ENCODE measurements around the gene AAK1. TPM values are rescaled to one million over a fixed set of nuclear protein-coding genes. Genes with fewer than 3 reads are reported as not detected.

AAK1 gene
- total RNA-seq, 1 experiment from 2014 or later, result 46.8 TPM

DNA sequence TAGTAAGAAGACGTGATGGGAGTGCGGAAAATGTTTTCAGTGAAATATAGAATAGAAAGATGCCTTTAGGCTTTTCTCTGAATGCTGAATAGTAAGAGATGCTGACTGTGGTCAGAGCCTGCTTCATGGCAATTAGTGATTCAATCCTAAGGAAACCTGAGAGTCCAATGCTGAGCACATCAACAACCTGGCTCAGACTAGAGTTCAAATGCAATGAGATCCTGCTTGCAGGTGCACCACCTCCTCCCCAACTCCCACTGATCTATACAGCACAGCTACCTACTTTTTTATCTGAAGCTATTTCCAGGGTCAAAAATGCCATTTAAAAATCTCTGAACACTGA, 65.4 kb downstream of the AAK1 start:
- H3K79me2 ChIP-seq (ENCODE audit: low read length), result peaks cover 63% of the 10 kb centered on the region
- POLR2A ChIA-PET (ENCODE audit: unreplicated experiment), result no interaction called here

DNA sequence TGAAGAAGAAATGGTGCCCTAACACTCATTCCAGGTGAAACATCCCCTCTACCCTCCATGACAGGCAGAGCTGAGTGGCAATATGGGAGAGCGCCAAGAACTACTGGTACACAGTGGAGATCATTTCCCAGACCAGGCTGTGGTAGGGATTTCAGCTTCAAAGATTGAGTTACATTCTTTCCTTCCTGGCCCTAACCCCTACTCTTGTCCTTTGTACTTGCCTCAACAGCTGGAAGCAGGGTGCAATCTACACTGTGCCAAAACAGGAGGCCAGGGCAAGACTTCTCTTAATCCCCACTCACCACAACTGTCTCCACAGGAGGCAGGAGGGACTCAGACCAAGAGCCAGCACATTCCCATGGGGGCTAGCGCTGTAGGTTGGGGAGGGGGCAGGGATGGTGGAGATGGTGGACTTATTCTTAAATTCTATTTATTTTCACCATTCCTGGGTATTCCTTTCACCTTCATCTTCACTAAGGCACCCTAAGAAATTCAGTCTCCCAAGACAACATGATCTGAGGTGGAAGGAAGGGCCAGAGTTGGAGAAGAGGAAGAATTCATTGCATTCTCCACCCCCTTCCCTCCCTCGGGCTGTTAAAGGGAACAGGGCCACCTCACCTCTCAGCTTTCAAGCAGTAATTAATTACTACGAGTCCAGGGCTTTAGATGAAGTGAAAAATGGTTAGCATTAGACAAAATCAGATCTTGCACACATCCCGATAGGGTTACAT, 65.9 kb downstream of the AAK1 start:
- Histone ChIP-seq H3K4me1 (ENCODE audit: insufficient read depth, low read length) (peaks cover 29% of the 10 kb centered on the region), H2AFZ (ENCODE audit: low read length) (no peak overlapping the region), H3K9me2 (replicated peaks; ENCODE audit: low read length) (no peaks in the 10 kb centered on the region), H3K27ac (ENCODE audit: low read length) (no peak overlapping the region), H3F3A (ENCODE audit: low read length, unreplicated experiment) (no peaks in the 10 kb centered on the region), H3K4me3 (ENCODE audit: low read length) (no peak overlapping the region), H3K79me2 (ENCODE audit: low read length) (peaks cover 62% of the 10 kb centered on the region), H3K36me3 (ENCODE audit: low read depth, low read length) (no peaks in the 10 kb centered on the region), H3K4me2 (ENCODE audit: low read length) (no peak overlapping the region), H3K27me3 (ENCODE audit: low read length) (no peaks in the 10 kb centered on the region), H3K9ac (ENCODE audit: low read length) (no peak overlapping the region), H4K20me1 (ENCODE audit: low read length) (no peaks in the 10 kb centered on the region), H3K9me3 (ENCODE audit: low read length) (no peaks in the 10 kb centered on the region)
- DNase-seq (no peak), ATAC-seq (no peak)
- TF ChIP-seq EZH2 (IDR thresholded peaks at IDR 0.05; ENCODE audit: low read length, unreplicated experiment) (no peak), EZH2phosphoT487 (IDR thresholded peaks at IDR 0.05; ENCODE audit: borderline replicate concordance, low read length) (no peak)
- TF ChIP-seq, protein P1, sequence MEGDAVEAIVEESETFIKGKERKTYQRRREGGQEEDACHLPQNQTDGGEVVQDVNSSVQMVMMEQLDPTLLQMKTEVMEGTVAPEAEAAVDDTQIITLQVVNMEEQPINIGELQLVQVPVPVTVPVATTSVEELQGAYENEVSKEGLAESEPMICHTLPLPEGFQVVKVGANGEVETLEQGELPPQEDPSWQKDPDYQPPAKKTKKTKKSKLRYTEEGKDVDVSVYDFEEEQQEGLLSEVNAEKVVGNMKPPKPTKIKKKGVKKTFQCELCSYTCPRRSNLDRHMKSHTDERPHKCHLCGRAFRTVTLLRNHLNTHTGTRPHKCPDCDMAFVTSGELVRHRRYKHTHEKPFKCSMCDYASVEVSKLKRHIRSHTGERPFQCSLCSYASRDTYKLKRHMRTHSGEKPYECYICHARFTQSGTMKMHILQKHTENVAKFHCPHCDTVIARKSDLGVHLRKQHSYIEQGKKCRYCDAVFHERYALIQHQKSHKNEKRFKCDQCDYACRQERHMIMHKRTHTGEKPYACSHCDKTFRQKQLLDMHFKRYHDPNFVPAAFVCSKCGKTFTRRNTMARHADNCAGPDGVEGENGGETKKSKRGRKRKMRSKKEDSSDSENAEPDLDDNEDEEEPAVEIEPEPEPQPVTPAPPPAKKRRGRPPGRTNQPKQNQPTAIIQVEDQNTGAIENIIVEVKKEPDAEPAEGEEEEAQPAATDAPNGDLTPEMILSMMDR (conservative IDR thresholded peaks at IDR 0.05; ENCODE audit: low read depth, low read length), result no peak
- ChIA-PET CTCF (no interaction called here), POLR2A (ENCODE audit: unreplicated experiment) (no interaction called here)
- BruUV-seq (replicated peaks), result no TSS peak
- intact Hi-C loops (cut with micrococcal nuclease), result no loop called here

More for the DNA sequence above, 65.4 kb downstream of the AAK1 start:
- no TSS peak for BruUV-seq (replicated peaks)
- Histone ChIP-seq H2AFZ (ENCODE audit: low read length) (no peak overlapping the region), H3K27ac (ENCODE audit: low read length) (no peak overlapping the region), H3K4me1 (ENCODE audit: insufficient read depth, low read length) (peaks cover 25% of the 10 kb centered on the region), H3K27me3 (ENCODE audit: low read length) (no peaks in the 10 kb centered on the region), H3K9me2 (replicated peaks; ENCODE audit: low read length) (no peaks in the 10 kb centered on the region), H3K4me3 (ENCODE audit: low read length) (no peak overlapping the region), H3F3A (ENCODE audit: low read length, unreplicated experiment) (no peaks in the 10 kb centered on the region), H3K9ac (ENCODE audit: low read length) (no peak overlapping the region), H4K20me1 (ENCODE audit: low read length) (no peaks in the 10 kb centered on the region), H3K9me3 (ENCODE audit: low read length) (no peaks in the 10 kb centered on the region), H3K4me2 (ENCODE audit: low read length) (no peak overlapping the region), H3K36me3 (ENCODE audit: low read depth, low read length) (no peaks in the 10 kb centered on the region)
- DNase-seq (no peak), ATAC-seq (no peak)
- intact Hi-C loops (cut with micrococcal nuclease), result no loop called here
- CTCF ChIA-PET, result no interaction called here
- no peak for TF ChIP-seq EZH2phosphoT487 (IDR thresholded peaks at IDR 0.05; ENCODE audit: borderline replicate concordance, low read length)

DNA sequence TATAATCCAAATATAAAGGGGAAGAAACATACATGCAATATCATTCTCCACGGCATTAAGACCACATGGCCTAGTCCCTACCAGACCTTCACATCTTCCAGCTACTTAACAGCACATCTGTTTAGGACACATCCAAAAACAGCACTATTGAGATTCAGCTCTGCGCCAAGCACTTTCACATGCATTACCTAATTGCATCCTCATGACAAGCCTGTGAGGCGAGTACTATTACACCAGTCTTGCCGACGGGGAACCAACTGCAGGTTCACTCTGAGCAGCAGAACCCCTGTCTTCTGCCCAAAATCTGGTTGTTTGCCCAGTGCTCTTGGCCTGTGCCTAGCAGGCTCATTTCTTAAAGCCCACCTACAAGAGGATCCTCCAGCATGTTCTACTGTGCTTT, 66.7 kb downstream of the AAK1 start:
- BruUV-seq (replicated peaks), result no TSS peak
- intact Hi-C loops (cut with micrococcal nuclease), result no loop called here
- Histone ChIP-seq H3K9ac (ENCODE audit: low read length) (no peak overlapping the region), H3K9me2 (replicated peaks; ENCODE audit: low read length) (no peaks in the 10 kb centered on the region), H3K36me3 (ENCODE audit: low read depth, low read length) (no peaks in the 10 kb centered on the region), H3K9me3 (ENCODE audit: low read length) (no peaks in the 10 kb centered on the region), H3K4me3 (ENCODE audit: low read length) (no peak overlapping the region), H4K20me1 (ENCODE audit: low read length) (no peaks in the 10 kb centered on the region), H3K79me2 (ENCODE audit: low read length) (peaks cover 59% of the 10 kb centered on the region), H3F3A (ENCODE audit: low read length, unreplicated experiment) (no peaks in the 10 kb centered on the region), H3K4me2 (ENCODE audit: low read length) (no peak overlapping the region), H3K4me1 (ENCODE audit: insufficient read depth, low read length) (peaks cover 29% of the 10 kb centered on the region), H2AFZ (ENCODE audit: low read length) (no peak overlapping the region), H3K27me3 (ENCODE audit: low read length) (no peaks in the 10 kb centered on the region), H3K27ac (ENCODE audit: low read length) (no peak overlapping the region)
- ChIA-PET CTCF (no interaction called here), POLR2A (ENCODE audit: unreplicated experiment) (interaction anchor here (0.8 kb wide), 1 partner anchor 15 kb away, joined by 6 read pairs; no protein-coding TSS in a partner anchor)
- TF ChIP-seq EZH2 (IDR thresholded peaks at IDR 0.05; ENCODE audit: low read length, unreplicated experiment) (no peak), EZH2phosphoT487 (IDR thresholded peaks at IDR 0.05; ENCODE audit: borderline replicate concordance, low read length) (no peak)
- TF ChIP-seq, protein P1 (conservative IDR thresholded peaks at IDR 0.05; ENCODE audit: low read depth, low read length), result no peak
- ATAC-seq (no peak), DNase-seq (no peak)
